ENCODE measurements around the gene MELTF. TPM values are rescaled to one million over a fixed set of nuclear protein-coding genes. Genes with fewer than 3 reads are reported as not detected.

MELTF gene
- polyA plus RNA-seq, 3 donors: 0.34 to 2.8 (median 0.36) TPM

DNA sequence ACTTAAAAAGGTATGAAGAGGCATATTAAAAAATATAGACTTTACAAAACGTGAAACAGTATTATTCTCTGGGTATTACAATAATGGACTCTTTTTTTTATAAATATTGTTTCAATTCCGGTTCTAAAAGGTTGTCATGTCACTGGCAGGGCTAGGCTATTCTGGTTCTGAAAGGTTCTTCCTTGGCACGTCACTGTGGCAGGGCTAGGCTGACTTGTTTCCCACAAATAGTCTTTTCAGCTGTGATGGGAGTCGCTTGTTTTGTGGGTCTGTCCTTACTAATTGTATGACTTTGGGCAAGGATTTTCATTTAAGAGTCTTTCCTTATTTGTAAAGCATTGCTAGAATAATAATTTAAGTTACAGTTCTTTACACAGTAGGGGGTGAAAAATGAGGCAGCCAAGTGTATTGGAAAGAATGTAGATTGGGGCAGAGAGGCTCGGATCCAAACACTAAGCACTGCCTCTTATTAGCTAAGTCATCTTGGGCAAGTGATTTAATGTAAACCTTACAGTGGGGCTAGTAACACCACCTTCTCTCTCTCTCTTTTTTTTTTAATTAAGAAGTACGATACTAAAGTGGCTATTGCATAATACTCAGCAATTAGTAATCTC lies 12.4 kb upstream of the MELTF start:
- DNase-seq: no peak
- Mint-ChIP-seq H3K36me3 (peaks cover 31 to 46% of the 10 kb centered on the region in 2 donors), H3K4me1 (no peaks in the 10 kb centered on the region), H3K4me3 (no peak overlapping the region), H3K9me3 (no peaks in the 10 kb centered on the region), H3K27ac (no peak overlapping the region), H3K27me3 (ENCODE audit: low read depth in 3 of 3) (peaks cover 0 to 4% (median 3%) of the 10 kb centered on the region in 3 donors)
- Histone ChIP-seq H3K9ac (ENCODE audit: insufficient read depth, low read length, poor library complexity, severe bottlenecking) (no peak overlapping the region), H3K79me2 (ENCODE audit: insufficient read depth, low read length) (no peaks in the 10 kb centered on the region), H4K20me1 (ENCODE audit: insufficient read depth, low read length) (no peaks in the 10 kb centered on the region), H3K27ac (ENCODE audit: low read depth in 1 of 2, low read length in 2 of 2) (no peak overlapping the region), H3K4me3 (replicated peaks in 1 of 3; ENCODE audit: low read depth in 2 of 3, low read length in 3 of 3) (no peak overlapping the region), H3K4me2 (replicated peaks; ENCODE audit: extremely low read depth, low read length, poor library complexity, severe bottlenecking) (no peak overlapping the region), H3K36me3 (replicated peaks in 1 of 2; ENCODE audit: control insufficient read depth in 1 of 2, insufficient read depth in 2 of 2, low read length in 2 of 2) (peaks cover 23 to 38% of the 10 kb centered on the region in 2 donors), H2AFZ (ENCODE audit: insufficient read depth, low read depth, low read length, poor library complexity, severe bottlenecking) (no peak overlapping the region), H3K27me3 (ENCODE audit: control insufficient read depth in 2 of 2, insufficient read depth in 2 of 2, low read length in 2 of 2) (peaks cover 2% of the 10 kb centered on the region in 2 donors), H3K4me1 (ENCODE audit: control insufficient read depth in 1 of 2, insufficient read depth in 2 of 2, low read length in 2 of 2) (no peaks in the 10 kb centered on the region), H3K9me3 (replicated peaks in 1 of 2; ENCODE audit: control insufficient read depth in 1 of 2, insufficient read depth in 1 of 2, low read length in 2 of 2) (no peaks in the 10 kb centered on the region)
- TF ChIP-seq, protein P1, sequence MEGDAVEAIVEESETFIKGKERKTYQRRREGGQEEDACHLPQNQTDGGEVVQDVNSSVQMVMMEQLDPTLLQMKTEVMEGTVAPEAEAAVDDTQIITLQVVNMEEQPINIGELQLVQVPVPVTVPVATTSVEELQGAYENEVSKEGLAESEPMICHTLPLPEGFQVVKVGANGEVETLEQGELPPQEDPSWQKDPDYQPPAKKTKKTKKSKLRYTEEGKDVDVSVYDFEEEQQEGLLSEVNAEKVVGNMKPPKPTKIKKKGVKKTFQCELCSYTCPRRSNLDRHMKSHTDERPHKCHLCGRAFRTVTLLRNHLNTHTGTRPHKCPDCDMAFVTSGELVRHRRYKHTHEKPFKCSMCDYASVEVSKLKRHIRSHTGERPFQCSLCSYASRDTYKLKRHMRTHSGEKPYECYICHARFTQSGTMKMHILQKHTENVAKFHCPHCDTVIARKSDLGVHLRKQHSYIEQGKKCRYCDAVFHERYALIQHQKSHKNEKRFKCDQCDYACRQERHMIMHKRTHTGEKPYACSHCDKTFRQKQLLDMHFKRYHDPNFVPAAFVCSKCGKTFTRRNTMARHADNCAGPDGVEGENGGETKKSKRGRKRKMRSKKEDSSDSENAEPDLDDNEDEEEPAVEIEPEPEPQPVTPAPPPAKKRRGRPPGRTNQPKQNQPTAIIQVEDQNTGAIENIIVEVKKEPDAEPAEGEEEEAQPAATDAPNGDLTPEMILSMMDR (IDR thresholded peaks at IDR 0.05): no peak
- intact Hi-C loops (cut with micrococcal nuclease): loop anchor here in 1 of 2 donors (10.0 kb wide), 1 partner anchor 47 kb away; no protein-coding TSS in a partner anchor
- 100% methylated on average over 1 of the region's 6 CpGs for WGBS (ENCODE audit: insufficient coverage)

DNA sequence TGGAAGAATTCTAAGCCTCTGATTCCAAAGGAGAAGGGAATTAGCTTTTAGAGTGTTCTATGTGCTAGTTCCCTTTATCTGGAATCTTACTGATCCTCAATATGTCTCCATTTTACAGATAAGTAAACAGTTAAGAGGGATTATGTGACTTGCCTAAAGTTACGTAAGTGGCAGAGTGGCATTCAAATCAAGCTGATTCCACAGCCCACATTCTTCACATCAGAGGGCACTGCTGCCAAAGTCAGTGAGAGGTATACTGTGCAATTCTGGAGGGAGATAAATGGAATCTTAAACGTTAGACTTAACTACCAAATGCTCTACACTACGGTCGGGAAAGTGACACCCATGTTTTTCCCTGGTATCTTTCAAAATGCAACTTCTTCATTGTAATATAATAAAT lies 11.0 kb upstream of the MELTF start:
- H3K27me3 Mint-ChIP-seq (ENCODE audit: low read depth in 3 of 3): peaks cover 12 to 17% (median 14%) of the 10 kb centered on the region in 3 donors
- H3K36me3 ChIP-seq (replicated peaks in 1 of 2; ENCODE audit: control insufficient read depth in 1 of 2, insufficient read depth in 2 of 2, low read length in 2 of 2): peaks cover 13 to 27% of the 10 kb centered on the region in 2 donors
- intact Hi-C loops (cut with micrococcal nuclease): loop anchor here in 1 of 2 donors (10.0 kb wide), 1 partner anchor 46 kb away; no protein-coding TSS in a partner anchor
- H3K27ac ChIP-seq (ENCODE audit: low read depth in 1 of 2, low read length in 2 of 2): no peak overlapping the region
- peaks cover 3 to 11% of the 10 kb centered on the region in 2 donors for H3K27me3 ChIP-seq (ENCODE audit: control insufficient read depth in 2 of 2, insufficient read depth in 2 of 2, low read length in 2 of 2)
- H3K27ac Mint-ChIP-seq: no peak overlapping the region
- TF ChIP-seq, protein P1 (IDR thresholded peaks at IDR 0.05): no peak
- no peaks in the 10 kb centered on the region for H4K20me1 ChIP-seq (ENCODE audit: insufficient read depth, low read length)
- H3K9ac ChIP-seq (ENCODE audit: insufficient read depth, low read length, poor library complexity, severe bottlenecking): no peak overlapping the region
- no peaks in the 10 kb centered on the region for H3K4me1 ChIP-seq (ENCODE audit: control insufficient read depth in 1 of 2, insufficient read depth in 2 of 2, low read length in 2 of 2)
- no peak overlapping the region for H2AFZ ChIP-seq (ENCODE audit: insufficient read depth, low read depth, low read length, poor library complexity, severe bottlenecking)
- H3K9me3 Mint-ChIP-seq: peaks cover 0 to 6% (median 0%) of the 10 kb centered on the region in 7 donors
- H3K36me3 Mint-ChIP-seq: peaks cover 20 to 34% of the 10 kb centered on the region in 2 donors
- H3K79me2 ChIP-seq (ENCODE audit: insufficient read depth, low read length): no peaks in the 10 kb centered on the region
- H3K4me3 Mint-ChIP-seq: no peak overlapping the region
- no peak overlapping the region for H3K4me2 ChIP-seq (replicated peaks; ENCODE audit: extremely low read depth, low read length, poor library complexity, severe bottlenecking)
- no peak overlapping the region for H3K4me3 ChIP-seq (replicated peaks in 1 of 3; ENCODE audit: low read depth in 2 of 3, low read length in 3 of 3)
- H3K9me3 ChIP-seq (replicated peaks in 1 of 2; ENCODE audit: control insufficient read depth in 1 of 2, insufficient read depth in 1 of 2, low read length in 2 of 2): no peaks in the 10 kb centered on the region
- DNase-seq: no peak
- no CpG with 5 or more reads among the region's 4 CpGs for WGBS (ENCODE audit: insufficient coverage)
- H3K4me1 Mint-ChIP-seq: no peaks in the 10 kb centered on the region

Data from CD14-positive monocyte (primary cell).